ENCODE data around the gene ARRB2. TPM values are rescaled to one million over a fixed set of nuclear protein-coding genes. Genes with fewer than 3 reads are reported as not detected.

Gene ARRB2
- total RNA-seq: 7.0 and 9.2 TPM in 2 replicates

GRCh38 chr17:4709794-4710692 lies at the start of gene ARRB2:
ARRB2 (plus strand) TSS chr17:4710632; CDS start chr17:4710722, 90 bp downstream.

DNA sequence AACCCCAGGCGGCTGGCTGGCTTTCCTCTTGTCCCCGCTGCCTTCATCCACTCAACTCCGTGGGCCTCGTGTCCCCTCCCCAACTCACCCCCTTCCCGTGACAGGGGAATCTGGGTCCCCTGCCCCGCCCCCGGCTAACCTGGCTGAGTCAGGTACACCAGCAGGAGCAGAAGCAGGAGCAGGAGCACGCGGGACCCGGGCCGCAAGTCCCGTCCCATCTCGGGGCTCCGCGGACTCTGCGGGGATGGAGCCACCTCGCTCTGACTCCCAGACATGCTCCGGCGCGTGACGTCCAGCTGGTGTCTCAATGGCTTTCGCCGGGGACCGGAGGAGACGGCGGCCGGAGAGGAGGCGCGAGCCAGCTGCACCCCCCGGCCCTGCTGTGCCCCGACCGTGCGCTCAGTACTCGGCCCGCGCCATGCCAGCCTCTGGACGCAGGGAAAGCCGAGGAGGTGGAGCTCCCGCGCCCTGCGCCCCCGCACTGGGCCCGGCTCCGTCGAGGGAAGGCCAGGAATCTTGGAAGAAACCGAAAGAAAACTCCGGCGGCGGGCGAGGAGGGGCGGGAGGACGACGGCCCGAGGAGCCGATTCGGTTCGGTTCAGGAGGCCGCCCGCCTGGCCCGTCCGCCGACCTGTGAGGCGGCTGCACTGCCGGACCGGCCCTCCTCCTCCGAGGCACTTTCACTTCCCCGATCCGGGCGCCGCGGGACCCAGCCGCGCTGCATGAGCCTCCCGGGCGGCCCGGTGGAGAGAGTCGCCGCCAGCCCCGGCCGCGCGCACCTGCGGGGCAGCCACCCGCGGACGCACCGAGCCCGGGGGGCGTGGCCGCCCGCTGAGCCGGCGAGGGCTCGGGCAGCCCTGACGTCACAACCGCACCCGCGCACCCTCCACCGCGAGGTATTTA lies 28.9 kb downstream of the ARRB2 start, which contains the start of the genes CXCL16 and ZMYND15:
TSS of gene CXCL16 (minus strand) at position 807 of the 903 bp plus-strand sequence. CDS start at position 218, 589 bp downstream.
TSS of gene ZMYND15 (plus strand) at position 712 of the 903 bp plus-strand sequence. CDS start 716 bp downstream, outside the sequence.

Other genes with a start within 250 kb of the ARRB2 start
- 0.16 TPM in 1 of 2 replicates, not detected in the other for gene SPNS2, start 211.8 kb upstream of the ARRB2 start, total RNA-seq
- 51.1 and 62.3 TPM in 2 replicates for gene MYBBP1A, start 155.2 kb upstream of the ARRB2 start, total RNA-seq
- not detected in 2 replicates for gene GGT6, start 150.1 kb upstream of the ARRB2 start, total RNA-seq
- gene SMTNL2, start 126.1 kb upstream of the ARRB2 start, total RNA-seq: not detected in 2 replicates
- not detected in 2 replicates for gene ALOX15, start 69.0 kb upstream of the ARRB2 start, total RNA-seq
- gene PELP1, start 6.5 kb upstream of the ARRB2 start, total RNA-seq: 25.0 and 31.2 TPM in 2 replicates
- 10.5 and 12.4 TPM in 2 replicates for gene MED11, start 20.8 kb downstream of the ARRB2 start, total RNA-seq
- gene ZMYND15, start 29.2 kb downstream of the ARRB2 start, total RNA-seq: not detected in 2 replicates
- 0.97 and 1.1 TPM in 2 replicates for gene CXCL16, start 29.3 kb downstream of the ARRB2 start, total RNA-seq
- not detected in 2 replicates for gene TM4SF5, start 61.3 kb downstream of the ARRB2 start, total RNA-seq
- gene VMO1, start 75.7 kb downstream of the ARRB2 start, total RNA-seq: 0.16 TPM in 1 of 2 replicates, not detected in the other
- not detected in 2 replicates for gene GLTPD2, start 78.3 kb downstream of the ARRB2 start, total RNA-seq
- gene PSMB6, start 85.5 kb downstream of the ARRB2 start, total RNA-seq: 82.6 and 119 TPM in 2 replicates
- 24.3 and 30.6 TPM in 2 replicates for gene PLD2, start 96.5 kb downstream of the ARRB2 start, total RNA-seq
- 44.8 and 45.9 TPM in 2 replicates for gene MINK1, start 122.7 kb downstream of the ARRB2 start, total RNA-seq
- gene C17orf107, start 188.9 kb downstream of the ARRB2 start, total RNA-seq: 4.4 and 5.8 TPM in 2 replicates
- gene CHRNE, start 192.5 kb downstream of the ARRB2 start, total RNA-seq: 4.7 and 5.8 TPM in 2 replicates
- not detected in 2 replicates for gene GP1BA, start 221.6 kb downstream of the ARRB2 start, total RNA-seq
- 42.9 and 49.8 TPM in 2 replicates for gene SLC25A11, start 229.4 kb downstream of the ARRB2 start, total RNA-seq
- 18.1 and 20.1 TPM in 2 replicates for gene RNF167, start 229.6 kb downstream of the ARRB2 start, total RNA-seq
- 321 and 412 TPM in 2 replicates for gene PFN1, start 237.9 kb downstream of the ARRB2 start, total RNA-seq
- 0.81 and 3.6 TPM in 2 replicates for gene ENO3, start 240.5 kb downstream of the ARRB2 start, total RNA-seq